Hindlimb muscle (tissue), 1 donor: ENCODE results near the gene MINDY2. TPM values are rescaled to one million over a fixed set of nuclear protein-coding genes. Genes with fewer than 3 reads are reported as not detected.
"Not testable (repeated sequence)": the region's sequence is repeated elsewhere in the genome, so short reads cannot be mapped to it uniquely, and the experiment has no call there.

ENCODE experiments used
- DNase-seq: peaks from one replicate; pipeline ENCODE4 v3.0.0-alpha.2; 2013
- polyA plus RNA-seq: library from polyadenylated mRNA; unstranded; fragments of 120-200 nt; gene quantifications from one replicate; pipeline ENCODE4 v1.2.1, GENCODE V29; 2013; ENCODE audit not compliant: insufficient read length

MINDY2 gene
- polyA plus RNA-seq, 1 donor = 7.7 TPM

DNA sequence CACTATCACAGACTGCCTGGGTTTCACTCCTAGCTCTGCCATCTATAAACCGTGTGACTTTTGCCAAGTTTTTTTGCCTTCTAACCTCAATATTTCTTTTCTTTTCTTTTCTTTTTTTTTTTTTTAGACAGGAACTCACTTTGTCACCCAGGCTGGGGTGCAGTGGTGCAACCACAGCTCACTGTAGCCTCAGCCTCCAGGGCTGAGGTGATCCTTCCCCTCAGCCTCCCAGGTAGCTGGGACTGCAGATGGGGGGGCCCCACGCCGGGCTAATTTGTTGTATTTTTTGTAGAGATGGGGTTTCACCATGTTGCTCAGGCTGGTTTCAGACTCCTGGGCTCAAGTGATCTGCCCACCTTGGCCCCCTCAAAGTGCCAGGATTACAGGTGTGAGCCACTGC lies 18.4 kb upstream of the MINDY2 start:
- no peak for DNase-seq

DNA sequence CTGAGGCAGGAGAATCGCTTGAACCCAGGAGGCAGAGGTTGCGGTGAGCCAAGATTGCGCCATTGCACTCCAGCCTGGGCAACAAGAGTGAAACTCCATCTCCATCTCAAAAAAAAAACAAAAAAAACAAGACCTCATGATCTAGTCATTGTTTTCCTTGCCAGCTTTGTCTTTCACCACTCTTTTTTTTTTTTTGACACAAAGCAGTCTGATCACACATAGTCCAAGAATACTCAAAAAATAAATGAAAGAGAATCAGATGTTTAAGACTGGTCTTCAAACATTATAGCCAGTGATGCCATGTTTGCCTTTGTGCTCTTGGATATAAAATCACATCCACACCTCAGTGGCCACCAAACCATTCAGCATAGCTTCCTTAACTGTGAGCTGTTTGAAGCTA lies 15.8 kb upstream of the MINDY2 start:
- DNase-seq = no peak

DNA sequence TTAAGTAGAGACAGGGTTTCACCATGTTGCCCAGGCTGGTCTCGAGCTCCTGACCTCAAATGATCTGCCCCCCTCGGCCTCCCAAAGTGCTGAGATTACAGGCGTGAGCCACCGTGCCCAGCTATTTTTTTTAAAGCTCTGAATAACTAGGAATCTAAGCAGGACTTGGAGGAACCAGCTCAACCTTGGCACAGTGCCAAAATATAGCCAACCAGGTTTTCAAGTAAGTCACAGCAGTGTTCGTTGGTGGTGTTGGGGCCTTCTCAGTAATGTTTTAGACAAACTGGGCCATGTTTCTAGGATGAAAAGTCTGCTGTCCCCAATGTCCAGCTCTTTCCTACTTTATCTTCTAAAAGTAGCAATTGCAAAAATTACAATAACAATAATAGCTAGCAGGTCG lies 15.1 kb upstream of the MINDY2 start:
- no peak for DNase-seq

DNA sequence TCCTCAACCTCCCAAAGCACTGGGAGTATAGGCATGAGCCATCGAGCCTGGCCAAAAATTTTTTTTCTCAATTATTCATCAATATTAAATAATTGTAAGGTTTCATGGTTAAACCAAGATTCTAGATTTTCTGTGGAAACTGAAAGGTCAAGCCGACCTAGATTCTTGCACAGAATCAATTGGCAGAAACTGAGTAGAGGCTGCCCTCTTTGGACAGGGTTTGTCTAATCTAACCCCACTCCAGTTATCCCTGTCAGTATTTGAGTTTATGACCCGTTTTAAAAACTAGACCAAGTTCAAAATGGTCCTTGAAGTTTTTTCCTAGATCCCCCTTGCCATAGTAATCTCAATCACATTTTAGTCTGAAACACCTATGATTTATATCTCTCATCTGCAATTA lies 13.0 kb upstream of the MINDY2 start:
- no peak for DNase-seq

DNA sequence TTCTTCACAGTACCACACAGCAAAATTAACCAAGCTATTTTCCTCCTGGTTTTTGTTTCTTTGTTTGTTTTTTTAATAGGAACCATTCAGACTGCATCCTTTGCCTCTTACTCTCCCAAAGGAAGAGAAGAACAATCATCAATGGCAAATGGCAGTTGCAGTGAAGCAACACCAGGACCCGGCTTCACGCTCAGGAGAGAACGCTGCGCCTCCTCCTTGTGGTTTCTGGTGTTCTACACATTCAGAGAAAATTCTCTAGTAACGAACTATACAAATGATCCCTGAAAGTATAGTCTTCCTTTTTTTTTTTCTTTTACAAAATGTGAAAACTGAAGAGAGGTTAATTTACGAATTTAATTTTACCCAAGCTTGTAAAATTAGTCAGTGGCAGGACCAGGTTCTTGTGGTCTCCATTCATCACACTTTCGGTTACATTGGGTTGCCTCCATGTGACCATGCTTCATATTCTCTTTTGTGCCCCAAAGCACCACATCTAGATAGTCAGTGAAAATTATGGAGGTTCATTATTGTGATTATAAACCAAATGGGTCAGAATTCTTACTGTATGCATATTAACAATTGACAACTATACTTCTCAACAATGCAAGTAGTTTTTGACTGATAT lies 10.6 kb upstream of the MINDY2 start:
- DNase-seq = no peak

DNA sequence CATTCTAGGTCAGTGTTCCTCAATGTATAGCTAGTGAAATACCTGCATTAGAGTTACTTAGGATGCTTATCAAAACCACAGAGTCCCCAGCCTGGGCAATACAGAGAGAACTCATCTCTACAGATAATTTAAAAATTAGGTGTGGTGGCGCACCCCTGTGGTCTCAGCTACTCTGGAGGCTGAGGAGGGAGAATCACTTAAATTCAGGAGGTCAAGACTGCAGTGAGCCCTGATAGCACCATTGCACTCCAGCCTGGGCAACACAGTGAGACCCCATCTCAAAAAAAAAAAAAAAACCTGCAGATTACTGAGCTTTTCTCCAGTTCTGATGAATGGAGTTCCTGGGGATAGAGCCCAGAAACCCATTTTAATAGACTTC lies 10.1 kb upstream of the MINDY2 start:
- DNase-seq = no peak

DNA sequence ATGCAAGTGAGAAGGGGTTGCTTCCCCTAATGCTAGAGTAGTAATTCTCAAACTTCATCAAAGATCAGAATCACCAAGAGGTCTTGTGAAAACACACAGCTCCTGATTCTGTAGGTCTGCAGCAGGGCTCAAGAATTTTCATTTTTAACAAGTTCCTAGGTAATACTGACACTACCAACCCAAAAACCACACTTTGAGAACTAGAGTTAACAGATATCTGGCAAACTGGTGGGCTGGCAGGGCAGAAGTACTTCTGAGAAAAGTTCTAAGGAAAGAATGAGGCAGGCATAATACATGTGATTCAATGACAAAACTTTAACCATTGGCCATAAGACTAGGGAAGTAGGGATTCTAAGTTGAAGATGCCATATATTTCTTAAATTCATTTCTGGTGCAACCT lies 8.8 kb upstream of the MINDY2 start:
- DNase-seq = no peak

DNA sequence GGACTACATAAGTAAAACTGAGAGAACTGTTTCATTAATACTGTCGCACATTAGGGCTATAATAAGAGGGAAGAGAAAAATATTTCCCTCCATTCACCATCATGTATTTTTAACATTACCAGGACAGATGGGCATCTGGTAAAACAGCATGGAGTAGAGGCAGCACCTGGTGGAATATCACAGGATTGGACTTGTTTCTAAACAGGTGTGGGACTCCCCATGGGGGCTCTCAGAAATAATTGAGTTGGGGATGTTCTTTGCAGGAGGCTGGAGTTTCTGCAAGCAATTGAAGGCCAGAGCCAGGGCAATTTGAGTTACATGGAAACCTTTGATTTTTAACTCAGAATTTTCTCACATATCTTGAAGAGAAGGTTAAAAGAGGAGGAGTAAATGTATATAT lies 8.4 kb upstream of the MINDY2 start:
- DNase-seq = no peak

DNA sequence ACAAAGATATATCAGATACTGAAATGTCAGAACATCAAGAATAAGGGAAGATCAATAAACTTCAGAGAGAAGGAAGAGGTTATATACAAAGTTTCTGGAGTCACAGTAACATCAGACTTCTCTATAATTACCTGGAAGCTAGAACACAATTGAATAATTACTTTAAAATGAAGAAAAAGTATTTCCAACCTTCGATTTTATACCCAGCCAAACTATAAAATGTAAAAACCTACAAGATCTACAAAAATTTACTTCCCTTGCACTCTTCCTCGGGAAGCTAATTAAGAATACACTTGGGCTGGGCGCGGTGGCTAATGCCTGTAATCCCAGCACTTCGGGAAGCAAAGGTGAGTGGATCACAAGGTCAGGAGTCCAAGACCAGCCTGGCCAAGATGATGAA lies 6.6 kb upstream of the MINDY2 start:
- no peak for DNase-seq

DNA sequence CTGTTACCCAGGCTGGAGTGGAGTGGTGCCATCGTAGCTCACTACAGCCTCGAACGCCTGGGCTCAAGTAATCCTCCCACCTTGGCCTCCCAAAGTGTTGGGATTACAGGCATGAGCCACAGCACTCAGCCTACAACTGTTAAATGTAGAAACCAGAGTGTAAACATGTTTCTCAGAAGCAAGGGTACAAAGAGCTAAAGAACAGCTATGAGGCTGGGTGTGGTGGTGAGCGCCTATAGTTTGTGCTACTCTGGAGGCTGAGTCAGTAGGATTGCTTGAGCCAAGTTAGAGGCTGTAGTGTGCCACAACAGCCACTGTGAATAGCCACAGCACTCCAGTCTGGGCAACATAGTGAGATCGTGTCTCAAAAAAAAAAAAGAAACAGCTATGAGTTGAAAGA lies 4.8 kb upstream of the MINDY2 start:
- DNase-seq = no peak

DNA sequence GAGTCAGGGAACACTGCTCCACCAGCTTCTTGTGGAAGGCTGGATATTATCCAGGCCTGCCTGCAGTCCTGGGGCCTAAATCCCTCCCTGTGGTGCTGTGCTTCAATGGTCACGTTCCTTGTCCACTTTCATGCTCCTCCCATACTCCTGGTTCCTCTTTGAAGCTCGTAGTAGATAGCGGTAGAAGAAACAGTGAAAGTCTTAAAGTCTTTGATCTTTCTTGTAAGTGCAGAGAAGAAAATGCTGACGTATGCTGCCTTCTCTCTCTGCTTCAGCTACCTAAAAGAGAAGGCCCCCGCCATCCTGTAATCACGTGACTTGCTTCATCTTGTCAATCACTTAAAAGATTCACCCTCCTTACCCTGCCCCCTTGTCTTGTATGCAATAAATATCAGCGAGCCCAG lies 2.5 kb upstream of the MINDY2 start:
- not testable (repeated sequence) for DNase-seq

DNA sequence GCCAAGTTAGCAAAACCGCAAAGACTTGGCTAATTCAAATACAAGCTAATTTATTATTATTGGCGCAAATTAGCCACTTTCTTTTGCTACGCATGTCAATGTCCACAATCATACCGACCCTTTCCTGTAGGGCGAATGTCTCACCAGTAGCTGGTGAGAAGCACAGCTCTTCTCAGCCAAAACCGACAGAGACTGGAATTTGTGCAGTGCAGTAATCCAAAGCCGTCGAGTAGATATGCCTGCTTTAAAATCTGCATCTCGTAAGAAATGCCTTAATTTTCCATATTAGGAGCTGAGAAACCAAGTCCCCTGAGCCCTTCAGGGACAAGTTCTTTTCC lies 614 bp upstream of the MINDY2 start:
- no peak for DNase-seq

DNA sequence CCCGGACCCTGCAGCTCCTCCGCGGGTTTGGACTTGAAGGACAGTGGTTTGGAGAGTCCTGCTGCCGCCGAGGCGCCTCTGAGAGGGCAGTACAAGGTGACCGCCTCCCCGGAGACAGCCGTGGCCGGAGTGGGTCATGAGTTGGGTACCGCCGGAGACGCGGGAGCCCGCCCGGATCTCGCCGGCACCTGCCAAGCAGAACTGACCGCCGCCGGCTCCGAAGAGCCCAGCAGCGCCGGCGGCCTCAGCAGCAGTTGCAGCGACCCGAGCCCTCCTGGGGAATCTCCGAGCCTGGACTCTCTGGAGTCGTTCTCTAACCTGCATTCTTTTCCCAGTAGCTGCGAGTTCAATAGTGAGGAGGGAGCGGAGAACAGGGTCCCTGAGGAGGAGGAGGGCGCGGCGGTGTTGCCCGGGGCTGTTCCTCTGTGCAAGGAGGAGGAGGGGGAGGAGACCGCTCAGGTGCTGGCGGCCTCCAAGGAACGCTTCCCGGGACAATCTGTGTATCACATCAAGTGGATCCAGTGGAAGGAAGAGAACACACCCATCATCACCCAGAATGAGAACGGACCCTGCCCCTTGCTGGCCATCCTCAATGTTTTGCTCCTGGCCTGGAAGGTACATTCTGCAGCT lies 634 bp downstream of the MINDY2 start:
- peak; percentile 42 for DNase-seq

DNA sequence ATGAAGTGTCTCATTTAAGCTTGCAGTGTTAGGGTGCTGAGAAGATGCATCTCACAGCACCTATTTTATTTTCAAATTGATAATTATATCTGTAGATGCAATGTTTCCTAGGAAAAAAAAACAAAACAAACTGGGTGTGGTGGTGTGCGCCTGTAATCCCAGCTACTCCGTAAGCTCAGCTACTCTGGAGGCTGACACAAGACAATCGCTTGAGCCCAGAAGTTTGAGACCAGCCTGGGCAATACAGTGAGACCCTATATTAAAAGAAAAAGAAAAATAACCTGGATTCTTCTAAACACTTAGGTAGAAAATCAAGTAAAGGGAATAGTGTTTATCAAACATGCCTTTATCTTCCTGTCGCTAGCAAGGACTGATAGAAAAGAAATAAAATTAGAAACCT lies 1.9 kb downstream of the MINDY2 start:
- DNase-seq = no peak

DNA sequence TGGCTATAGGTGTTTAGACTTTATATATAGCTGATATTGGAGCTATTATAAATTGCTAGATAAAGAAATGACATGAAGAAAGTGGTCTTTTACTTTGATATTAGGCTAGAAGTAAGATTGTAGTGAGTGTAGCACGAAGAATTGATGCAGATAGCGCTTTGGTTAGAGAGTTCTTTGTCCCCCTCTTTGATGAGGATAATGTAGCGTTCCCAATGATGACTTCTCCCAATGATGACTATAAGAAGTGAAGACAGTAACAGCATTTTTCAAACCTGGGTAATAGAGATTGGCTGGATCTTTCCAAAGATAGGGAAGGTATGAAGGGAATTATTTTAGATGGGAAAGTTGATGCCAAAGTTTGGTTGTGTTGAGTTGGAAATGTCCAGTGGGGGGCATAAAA lies 4.3 kb downstream of the MINDY2 start:
- no peak for DNase-seq

DNA sequence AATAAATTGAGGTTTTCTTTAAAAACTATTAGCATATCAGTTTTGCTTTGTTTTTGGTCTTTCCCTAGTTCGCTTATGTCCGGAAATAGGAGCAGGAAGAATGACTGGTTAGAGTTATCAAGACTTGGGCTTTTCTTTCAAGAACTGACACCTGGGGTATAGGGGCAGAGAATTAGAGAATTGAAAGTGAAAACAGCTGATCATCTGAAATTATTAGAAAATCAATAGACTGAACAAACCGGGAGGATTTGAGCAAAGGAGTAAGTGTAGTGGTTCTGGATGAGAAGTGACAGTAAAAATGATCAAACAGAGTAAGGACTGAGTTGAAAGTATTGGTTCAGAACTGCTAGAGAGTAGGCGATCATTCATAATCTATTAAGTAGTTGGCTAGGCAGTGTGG lies 6.0 kb downstream of the MINDY2 start:
- no peak for DNase-seq

DNA sequence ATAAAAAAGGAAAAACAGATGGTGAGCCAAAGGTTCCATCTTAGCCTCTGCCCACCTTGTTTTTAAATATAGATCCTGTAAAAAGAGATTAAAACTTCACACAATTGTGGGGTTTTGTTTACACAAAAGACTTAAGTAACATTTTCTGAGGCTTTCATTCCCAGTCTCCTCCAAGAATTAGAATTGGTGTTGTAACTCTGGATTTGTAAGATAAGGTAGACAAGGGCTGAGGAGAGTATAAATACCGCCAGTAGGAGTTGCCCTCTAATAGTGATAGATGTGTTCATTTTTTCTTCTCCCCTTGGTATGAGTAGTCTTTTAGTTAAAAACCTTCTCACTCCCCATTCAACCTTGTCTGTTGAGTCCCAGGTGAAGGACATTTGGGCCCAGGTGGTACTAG lies 8.5 kb downstream of the MINDY2 start:
- DNase-seq = no peak

DNA sequence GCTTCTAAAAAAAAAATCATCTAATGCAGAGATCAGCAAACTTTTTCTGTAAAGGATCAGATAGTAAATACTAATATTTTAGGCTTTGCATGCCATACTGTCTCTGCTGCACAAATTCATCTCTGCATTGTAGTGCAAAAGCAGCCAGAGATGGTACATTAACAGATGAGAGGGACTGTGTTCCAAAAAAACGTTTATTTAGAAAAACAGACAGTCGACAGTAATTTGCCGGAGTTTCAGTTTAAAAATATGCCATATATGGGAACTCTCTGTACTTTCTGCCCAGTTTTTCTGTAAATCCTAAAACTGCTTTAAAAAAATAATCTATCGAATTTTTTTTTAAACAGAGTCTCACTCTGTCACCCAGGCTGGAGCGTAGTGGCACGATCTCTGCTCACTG lies 14.3 kb downstream of the MINDY2 start:
- DNase-seq = no peak

DNA sequence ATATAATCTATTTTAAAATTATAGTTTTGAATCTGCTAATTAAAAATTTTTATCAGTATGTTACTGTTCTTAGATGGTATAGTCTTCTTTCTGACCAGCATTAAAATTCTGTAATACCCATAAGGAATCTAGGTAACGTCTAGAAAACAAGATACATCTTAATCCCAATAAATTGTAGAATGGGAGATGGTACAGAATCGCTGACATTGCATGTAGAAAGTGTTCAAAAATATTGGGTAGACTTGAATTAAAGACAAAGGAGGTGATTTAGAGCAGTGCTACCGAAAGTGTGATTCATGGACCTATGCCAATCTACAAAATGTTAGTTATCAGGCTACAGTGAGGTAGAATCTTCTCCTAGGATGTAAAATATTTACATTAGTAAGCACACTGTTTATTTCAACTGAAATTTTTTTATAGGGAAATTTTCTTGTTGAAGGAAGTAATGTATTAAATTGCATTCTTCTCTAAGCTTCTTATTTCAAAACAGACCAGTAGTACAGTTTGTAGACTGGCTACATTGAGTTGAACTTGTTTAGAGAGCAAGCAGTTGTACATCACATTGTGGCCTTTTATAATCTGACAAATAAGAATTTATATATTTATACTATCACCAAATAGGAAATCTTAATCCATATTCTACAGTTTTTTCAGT lies 17.1 kb downstream of the MINDY2 start:
- no peak for DNase-seq

DNA sequence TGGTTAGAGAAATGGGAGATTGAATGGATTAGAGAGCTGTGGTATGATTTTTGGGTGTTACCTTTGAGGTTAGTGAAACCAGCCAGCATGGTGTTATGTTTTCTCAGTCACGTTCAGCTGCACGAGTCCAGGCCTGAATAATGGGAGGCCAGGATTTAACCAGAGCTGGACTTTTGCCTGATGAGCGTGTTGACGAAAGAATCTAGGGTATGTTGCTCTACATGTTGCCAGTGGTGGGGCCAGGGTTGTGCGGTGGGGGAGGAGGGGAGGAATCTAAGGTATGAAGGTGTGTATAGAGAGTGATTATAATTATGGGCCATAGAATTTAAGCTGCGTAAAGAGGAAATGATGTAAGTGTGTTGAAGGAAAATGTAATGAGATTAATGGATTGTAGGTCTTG lies 22.8 kb downstream of the MINDY2 start:
- no peak for DNase-seq

DNA sequence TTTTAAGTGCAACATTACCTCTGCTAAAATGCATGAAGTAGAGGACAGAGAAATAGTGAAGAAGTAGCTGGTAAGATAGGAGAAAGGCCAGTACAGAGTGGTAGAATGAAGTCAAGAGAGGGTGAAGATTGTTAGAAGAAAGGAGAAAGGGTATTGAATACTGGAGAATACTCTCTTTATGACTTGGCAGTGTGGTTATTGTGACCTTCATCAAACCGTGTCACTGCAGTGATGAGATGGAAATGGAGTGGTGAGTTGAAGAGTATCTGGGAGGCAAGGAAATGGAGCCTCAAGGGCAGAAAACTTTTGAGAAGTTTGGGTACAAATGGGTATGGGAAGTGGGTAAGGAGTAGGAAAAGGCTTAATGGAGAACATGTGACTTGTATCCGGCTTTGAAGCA lies 24.7 kb downstream of the MINDY2 start:
- no peak for DNase-seq

DNA sequence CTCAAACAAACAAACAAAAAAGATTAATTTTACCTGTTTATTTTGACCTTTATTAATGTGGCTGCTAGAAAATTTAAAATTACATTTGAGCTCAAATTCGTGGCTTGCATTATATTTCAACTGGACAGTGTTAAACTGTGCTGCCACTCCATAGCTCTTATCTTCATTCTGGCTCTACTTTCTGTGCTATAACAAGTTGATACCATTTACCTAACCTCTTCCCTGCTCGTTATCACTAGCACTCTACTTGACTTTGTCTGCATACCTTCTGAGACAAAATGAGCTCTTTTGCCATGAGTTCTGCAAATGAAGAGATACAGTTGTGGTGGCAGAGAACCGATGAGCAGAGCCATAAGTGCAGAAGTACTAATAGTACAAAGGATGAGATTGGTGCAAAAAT lies 26.4 kb downstream of the MINDY2 start:
- DNase-seq = no peak

DNA sequence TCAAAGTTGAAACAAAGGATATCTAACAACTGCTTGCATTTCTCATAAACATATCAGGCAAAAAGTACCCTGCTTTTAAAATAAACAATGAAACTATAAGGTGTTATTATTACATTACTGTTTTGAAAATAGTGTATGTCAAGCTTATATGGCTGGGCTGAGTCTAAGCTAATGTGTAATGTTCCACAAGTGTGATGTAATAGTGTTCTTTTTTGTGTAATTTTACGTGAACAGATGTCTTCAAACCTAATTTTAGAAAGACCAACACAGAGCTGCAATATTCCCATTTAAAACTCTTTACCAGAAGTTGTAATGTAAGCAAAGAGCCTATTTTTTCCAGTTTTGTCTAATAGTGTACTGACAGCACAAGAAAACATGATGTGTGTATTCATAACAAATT lies 34.0 kb downstream of the MINDY2 start:
- no peak for DNase-seq

DNA sequence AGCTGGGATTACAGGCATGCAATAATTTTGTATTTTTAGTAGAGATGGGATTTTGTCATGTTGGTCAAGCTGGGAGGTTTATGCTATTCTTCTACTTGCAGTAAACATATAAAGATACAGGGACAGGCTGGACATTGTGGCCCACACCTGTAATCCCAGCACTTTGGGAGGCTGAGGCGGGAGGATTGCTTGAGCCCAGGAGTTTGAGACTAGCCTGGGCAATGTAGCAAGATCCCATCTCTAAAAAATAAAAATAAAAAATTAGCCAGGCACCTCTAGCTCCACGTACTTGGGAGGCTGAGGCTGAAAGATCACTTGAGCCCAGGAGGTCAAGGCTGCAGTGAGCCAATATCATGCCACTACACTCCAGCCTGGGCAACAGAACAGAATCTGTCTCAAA lies 52.2 kb downstream of the MINDY2 start:
- not testable (repeated sequence) for DNase-seq

DNA sequence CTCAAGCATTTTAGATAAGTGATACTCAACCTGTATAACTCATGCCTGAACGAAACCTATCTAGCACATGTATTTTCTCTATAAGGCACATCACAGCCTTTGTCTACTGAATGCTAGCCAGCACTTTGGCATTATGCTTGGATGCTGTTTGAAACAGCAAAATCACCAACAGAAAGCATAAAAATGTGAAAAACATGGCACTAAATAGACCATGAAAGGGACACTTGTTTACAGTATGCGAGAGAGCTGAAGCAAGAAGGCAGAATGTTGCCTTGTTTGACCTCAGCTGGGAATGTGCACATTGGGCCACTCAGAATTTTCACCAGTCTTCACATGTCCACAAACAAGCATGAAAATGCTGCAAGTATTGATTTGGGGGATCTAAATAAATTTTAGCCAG lies 59.5 kb downstream of the MINDY2 start:
- no peak for DNase-seq
